ENCODE data around the gene PARD3B.

- no peak for TF ChIP-seq CTCF (IDR thresholded peaks at IDR 0.05)
- TF ChIP-seq POLR2A (IDR thresholded peaks at IDR 0.05) = no peak
These were observed 1067.4 kb downstream of the PARD3B start for GRCh38 chr2:205612636-205613035.

Data from transverse colon (tissue), 3 donors.